PC-9 (cell line): ENCODE data around the gene KRT82. TPM values are rescaled to one million over a fixed set of nuclear protein-coding genes. Genes with fewer than 3 reads are reported as not detected.

Experiments
- BruUV-seq: library from RNA; stranded (reverse); fragments of 400-500 nt; replicated peaks from 2 replicates; lab custom pipeline; 2021; lab: Mats Ljungman, UMichigan
- CTCF ChIA-PET: fragments of 300-600 bp; sonication (Branson Sonifier 250); formaldehyde crosslinking; loops from one replicate; lab custom pipeline; 2022; ENCODE audit warnings: antibody characterized with exemption; lab: Charles Lee
- POLR2A ChIA-PET: fragments of 300-600 bp; sonication (Branson Sonifier 250); formaldehyde crosslinking; loops from one replicate; lab custom pipeline; 2022; ENCODE audit warnings: antibody characterized with exemption; ENCODE audit not compliant: unreplicated experiment; lab: Charles Lee
- DNase-seq, 2 experiments: peaks; one replicate each; pipeline versions ENCODE4 v3.0.0 to v3.0.0-alpha.2; 2015 to 2022; ENCODE audit warnings: mixed read lengths in 1 of 2
- H2AFZ ChIP-seq: fragments of 200-600 bp; sonication (generic); 2 replicates; pipeline ENCODE4 v1.8.1; 2017; ENCODE audit warnings: antibody characterized with exemption
- H3F3A ChIP-seq: fragments of 200-600 bp; sonication (generic); 2 replicates; pipeline ENCODE4 v1.8.1; 2017; ENCODE audit warnings: antibody characterized with exemption, mild to moderate bottlenecking, low read depth; ENCODE audit not compliant: insufficient read depth
- H3K27ac ChIP-seq: fragments of 200-600 bp; sonication (generic); 2 replicates; pipeline ENCODE4 v1.6.1; 2016; ENCODE audit warnings: mixed run types
- H3K27me3 ChIP-seq: fragments of 200-600 bp; sonication (generic); 2 replicates; pipeline ENCODE4 v1.6.1; 2016; ENCODE audit warnings: low read depth, mixed run types; ENCODE audit not compliant: insufficient read depth
- H3K36me3 ChIP-seq: fragments of 200-600 bp; sonication (generic); 2 replicates; pipeline ENCODE4 v1.6.1; 2016; ENCODE audit warnings: low read depth, mixed run types
- H3K4me1 ChIP-seq: fragments of 200-600 bp; sonication (generic); replicated peaks from 2 replicates; pipeline ENCODE4 v1.6.1; 2016; ENCODE audit warnings: mixed run types; ENCODE audit not compliant: insufficient read depth
- H3K4me2 ChIP-seq: fragments of 200-600 bp; sonication (generic); 2 replicates; pipeline ENCODE4 v1.6.1; 2017; ENCODE audit warnings: mixed run types
- H3K4me3 ChIP-seq: fragments of 200-600 bp; sonication (generic); 2 replicates; pipeline ENCODE4 v1.6.1; 2016; ENCODE audit warnings: mixed run types
- H3K79me2 ChIP-seq: fragments of 200-600 bp; sonication (generic); 2 replicates; pipeline ENCODE4 v1.6.1; 2017; ENCODE audit warnings: low read depth, mixed run types
- H3K9me2 ChIP-seq: fragments of 200-600 bp; sonication (generic); 2 replicates; pipeline ENCODE4 v1.8.1; 2017; ENCODE audit warnings: mild to moderate bottlenecking; ENCODE audit not compliant: insufficient read depth
- H3K9me3 ChIP-seq: fragments of 200-600 bp; sonication (generic); 2 replicates; pipeline ENCODE4 v1.8.1; 2016; ENCODE audit warnings: low read depth; ENCODE audit not compliant: insufficient read depth
- H4K20me1 ChIP-seq: fragments of 200-600 bp; sonication (generic); 2 replicates; pipeline ENCODE4 v1.8.1; 2017; ENCODE audit not compliant: insufficient read depth
- EZH2 ChIP-seq: fragments of 200-600 bp; sonication (generic); IDR thresholded peaks from 2 replicates; pipeline ENCODE4 v1.8.0; 2017; ENCODE audit warnings: antibody characterized with exemption, low read depth
- intact Hi-C: fragments of 100-400 bp; cut with micrococcal nuclease; formaldehyde crosslinking; loops from one replicate; pipeline ENCODE4 v1.10.0; 2022; ENCODE audit not compliant: unreplicated experiment
- total RNA-seq: library from RNA; stranded (reverse); gene quantifications from 2 replicates; pipeline ENCODE4 v1.2.3, GENCODE V29; 2021
- TF ChIP-seq, protein P1 (sequence below): fragments of 200-600 bp; sonication (generic); conservative IDR thresholded peaks from 2 replicates; pipeline ENCODE4 v1.6.1; 2017; ENCODE audit warnings: mixed run types, antibody characterized with exemption, mild to moderate bottlenecking, moderate library complexity

KRT82 gene
- total RNA-seq, 1 experiment from 2014 or later, result not detected

DNA sequence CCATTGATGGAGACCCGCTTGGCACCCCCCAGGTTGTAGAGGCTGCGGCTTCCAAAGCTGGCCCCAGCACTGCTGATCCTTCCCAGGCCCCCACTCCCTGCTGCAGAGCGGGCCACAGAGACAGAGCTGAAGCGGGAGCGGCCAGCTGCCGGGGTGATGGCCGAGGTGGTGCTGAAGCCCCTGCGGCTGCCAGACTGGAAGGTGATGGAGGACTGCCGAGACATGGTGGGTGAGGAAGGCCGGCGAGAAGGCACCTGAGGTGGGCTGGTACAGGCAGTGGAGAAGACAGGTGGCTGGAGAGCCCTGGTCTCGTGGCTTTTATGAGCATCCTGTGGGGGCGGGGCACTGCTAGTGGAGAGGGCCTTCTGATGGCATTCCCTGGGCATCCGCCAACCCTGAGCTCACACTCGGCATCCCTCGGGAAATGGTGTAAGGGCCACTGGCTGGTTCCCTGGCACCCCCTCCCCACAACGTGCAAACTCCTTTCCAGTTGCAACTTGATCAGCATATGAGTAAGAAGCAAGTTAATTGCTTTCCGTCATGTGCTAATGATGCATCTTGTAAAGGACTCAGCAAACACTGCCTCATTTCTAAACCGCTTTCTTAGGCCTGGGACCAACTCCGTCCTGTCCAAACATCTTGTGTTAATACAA is 28.1 kb upstream of the KRT82 start, which contains the start of gene KRT75:
Gene KRT75, minus strand, starts transcription at position 291 of the 653 bp plus-strand sequence. Its CDS starts 67 bp downstream, at position 224.
- Histone ChIP-seq H3K4me2 (peak within 1 kb of the TSS; percentile 56; the same call in 1 of the 2 replicates), H4K20me1 (no peaks in the 10 kb centered on the region), H2AFZ (no peak within 1 kb of the TSS), H3K27me3 (no peaks in the 10 kb centered on the region), H3K27ac (peak within 1 kb of the TSS; percentile 86), H3F3A (peaks cover 28% of the 10 kb centered on the region), H3K9me2 (no peaks in the 10 kb centered on the region), H3K9me3 (no peaks in the 10 kb centered on the region), H3K4me3 (no peak within 1 kb of the TSS), H3K79me2 (no peaks in the 10 kb centered on the region), H3K36me3 (no peaks in the 10 kb centered on the region), H3K4me1 (peaks cover 45% of the 10 kb centered on the region)
- TF ChIP-seq EZH2, result no peak
- TF ChIP-seq, protein P1, sequence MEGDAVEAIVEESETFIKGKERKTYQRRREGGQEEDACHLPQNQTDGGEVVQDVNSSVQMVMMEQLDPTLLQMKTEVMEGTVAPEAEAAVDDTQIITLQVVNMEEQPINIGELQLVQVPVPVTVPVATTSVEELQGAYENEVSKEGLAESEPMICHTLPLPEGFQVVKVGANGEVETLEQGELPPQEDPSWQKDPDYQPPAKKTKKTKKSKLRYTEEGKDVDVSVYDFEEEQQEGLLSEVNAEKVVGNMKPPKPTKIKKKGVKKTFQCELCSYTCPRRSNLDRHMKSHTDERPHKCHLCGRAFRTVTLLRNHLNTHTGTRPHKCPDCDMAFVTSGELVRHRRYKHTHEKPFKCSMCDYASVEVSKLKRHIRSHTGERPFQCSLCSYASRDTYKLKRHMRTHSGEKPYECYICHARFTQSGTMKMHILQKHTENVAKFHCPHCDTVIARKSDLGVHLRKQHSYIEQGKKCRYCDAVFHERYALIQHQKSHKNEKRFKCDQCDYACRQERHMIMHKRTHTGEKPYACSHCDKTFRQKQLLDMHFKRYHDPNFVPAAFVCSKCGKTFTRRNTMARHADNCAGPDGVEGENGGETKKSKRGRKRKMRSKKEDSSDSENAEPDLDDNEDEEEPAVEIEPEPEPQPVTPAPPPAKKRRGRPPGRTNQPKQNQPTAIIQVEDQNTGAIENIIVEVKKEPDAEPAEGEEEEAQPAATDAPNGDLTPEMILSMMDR, result no peak
- POLR2A ChIA-PET, result no interaction called here
- DNase-seq, result no peak
- no TSS peak for BruUV-seq
- intact Hi-C loops, result no loop called here
- CTCF ChIA-PET, result interaction anchor here (1.8 kb wide), 1 partner anchor 39 kb away, joined by 4 read pairs; no protein-coding TSS in a partner anchor

DNA sequence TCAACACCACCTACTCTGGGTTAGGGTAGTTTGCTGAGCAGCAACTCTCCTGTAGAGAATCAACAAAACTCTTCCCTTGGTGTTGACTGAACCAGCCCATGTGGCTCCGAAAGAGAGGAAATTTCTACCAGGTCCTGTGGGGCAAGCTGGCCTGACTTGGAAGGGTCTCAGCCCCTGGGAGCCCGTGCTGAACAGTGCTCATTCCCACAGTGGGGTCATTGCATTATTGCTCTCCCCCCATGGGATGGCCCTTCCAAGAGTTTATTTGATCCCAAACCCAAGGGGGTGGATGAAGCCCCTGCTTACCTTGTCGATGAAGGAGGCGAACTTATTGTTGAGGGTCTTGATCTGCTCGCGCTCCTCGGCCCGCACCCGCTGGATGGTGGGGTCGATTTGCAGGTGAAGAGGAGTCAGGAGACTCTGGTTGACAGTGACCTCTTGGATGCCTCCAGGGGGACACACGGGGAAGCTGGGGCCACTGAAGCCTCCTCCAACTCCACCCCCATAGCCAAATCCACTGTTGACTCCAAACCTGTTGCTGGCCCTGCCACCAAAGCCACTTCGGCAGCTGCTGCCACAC is 27.5 kb upstream of the KRT82 start:
- intact Hi-C loops, result no loop called here
- CTCF ChIA-PET, result no interaction called here
- no peak overlapping the region for H3K27ac ChIP-seq
- H3K9me2 ChIP-seq, result no peaks in the 10 kb centered on the region
- H4K20me1 ChIP-seq, result no peaks in the 10 kb centered on the region
- no peaks in the 10 kb centered on the region for H3K9me3 ChIP-seq
- POLR2A ChIA-PET, result no interaction called here
- no peak overlapping the region for H2AFZ ChIP-seq
- peaks cover 39% of the 10 kb centered on the region for H3K4me1 ChIP-seq
- no TSS peak for BruUV-seq
- H3K79me2 ChIP-seq, result no peaks in the 10 kb centered on the region
- no peak for DNase-seq
- no peak overlapping the region for H3K4me2 ChIP-seq
- no peaks in the 10 kb centered on the region for H3K36me3 ChIP-seq
- no peak for TF ChIP-seq EZH2
- TF ChIP-seq, protein P1, result no peak
- no peak overlapping the region for H3K4me3 ChIP-seq
- H3K27me3 ChIP-seq, result no peaks in the 10 kb centered on the region
- H3F3A ChIP-seq, result peaks cover 28% of the 10 kb centered on the region

DNA sequence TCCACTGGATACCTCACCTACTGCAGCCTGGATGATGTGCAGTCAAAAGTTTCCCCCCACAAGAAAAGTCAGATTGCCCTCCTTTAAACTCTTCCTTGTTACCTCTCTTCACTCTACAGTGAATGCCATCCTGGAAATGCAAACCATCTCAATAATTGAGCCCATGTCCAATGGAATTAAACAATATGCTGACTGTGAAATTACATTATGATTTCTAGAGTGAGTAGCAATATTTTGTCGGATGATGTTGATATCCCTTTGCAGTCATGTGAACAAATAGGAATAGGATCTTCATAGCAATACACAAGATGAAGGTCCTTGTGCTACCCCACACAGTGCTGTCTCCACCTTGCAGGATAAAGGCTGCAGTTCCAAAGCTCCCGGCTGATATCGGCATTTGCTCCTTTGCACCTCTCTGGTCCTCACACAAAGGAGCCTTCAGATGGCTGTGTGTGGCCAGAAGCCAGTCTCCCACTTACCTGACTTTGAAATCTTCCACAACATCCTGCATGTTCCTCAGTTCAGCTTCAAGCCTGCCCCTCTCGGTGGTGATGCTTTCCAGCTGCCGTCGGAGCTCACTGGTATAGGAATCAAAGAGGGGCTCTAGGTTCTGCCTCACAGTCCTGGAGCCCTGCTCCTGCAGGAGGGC is 26.5 kb upstream of the KRT82 start:
- no peaks in the 10 kb centered on the region for H4K20me1 ChIP-seq
- H3K4me3 ChIP-seq, result no peak overlapping the region
- H3K4me1 ChIP-seq, result peaks cover 31% of the 10 kb centered on the region
- no peaks in the 10 kb centered on the region for H3K27me3 ChIP-seq
- TF ChIP-seq, protein P1, result no peak
- TF ChIP-seq EZH2, result no peak
- POLR2A ChIA-PET, result interaction anchor here (0.7 kb wide), 1 partner anchor 246 kb away, joined by 4 read pairs; no protein-coding TSS in a partner anchor
- no peak overlapping the region for H3K27ac ChIP-seq
- intact Hi-C loops, result no loop called here
- no TSS peak for BruUV-seq
- H3F3A ChIP-seq, result peaks cover 28% of the 10 kb centered on the region
- DNase-seq, result no peak
- no peaks in the 10 kb centered on the region for H3K36me3 ChIP-seq
- CTCF ChIA-PET, result no interaction called here
- H2AFZ ChIP-seq, result no peak overlapping the region
- no peaks in the 10 kb centered on the region for H3K9me3 ChIP-seq
- H3K4me2 ChIP-seq, result no peak overlapping the region
- no peaks in the 10 kb centered on the region for H3K9me2 ChIP-seq
- H3K79me2 ChIP-seq, result no peaks in the 10 kb centered on the region
